IPS-NIHi11 (cell line): ENCODE measurements around the gene ADAMTS13.

ENCODE experiments used
- DNase-seq: peaks from one replicate; pipeline ENCODE4 v3.0.0; 2012; ENCODE audit warnings: mixed read lengths, low spot score

The ADAMTS13 gene

DNA sequence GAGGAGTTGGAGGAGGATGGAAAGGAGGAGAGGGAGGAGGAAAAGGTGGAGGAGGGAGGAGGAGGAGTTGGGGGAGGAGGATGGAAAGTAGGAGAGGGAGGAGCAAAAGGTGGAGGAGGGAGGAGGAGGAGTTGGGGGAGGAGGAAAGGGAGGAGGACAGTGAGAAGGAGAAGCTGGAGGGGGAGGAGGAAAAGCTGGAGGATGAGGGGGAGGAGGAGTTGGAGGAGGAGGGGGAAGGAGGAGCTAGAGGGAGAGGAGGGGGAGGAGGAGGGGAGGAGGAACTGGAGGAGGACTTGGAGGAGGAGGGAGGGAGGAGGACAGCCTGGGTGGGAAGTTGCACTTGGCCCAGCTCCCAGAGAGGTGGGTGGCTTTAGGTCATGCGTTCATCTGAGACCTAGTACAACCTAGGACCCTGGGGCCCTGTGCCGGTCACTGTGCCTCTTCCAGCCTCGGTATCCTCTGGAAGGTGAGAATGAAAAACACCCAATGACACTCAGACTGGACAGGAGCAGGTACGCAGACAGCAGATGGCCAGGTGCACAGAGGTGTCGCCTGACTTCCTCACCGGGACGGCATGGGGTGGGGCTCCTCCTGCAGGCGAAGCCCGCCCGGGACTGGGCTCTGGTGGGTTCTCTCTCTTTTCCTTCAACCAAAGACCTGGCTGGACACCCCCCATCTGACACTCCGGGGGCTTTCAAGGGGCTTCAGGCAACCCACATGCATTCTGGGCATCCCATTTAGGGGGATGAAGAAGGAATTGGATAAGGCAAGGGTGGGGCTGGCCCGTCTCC, 68.9 kb downstream of the ADAMTS13 start:
- no peak for DNase-seq

DNA sequence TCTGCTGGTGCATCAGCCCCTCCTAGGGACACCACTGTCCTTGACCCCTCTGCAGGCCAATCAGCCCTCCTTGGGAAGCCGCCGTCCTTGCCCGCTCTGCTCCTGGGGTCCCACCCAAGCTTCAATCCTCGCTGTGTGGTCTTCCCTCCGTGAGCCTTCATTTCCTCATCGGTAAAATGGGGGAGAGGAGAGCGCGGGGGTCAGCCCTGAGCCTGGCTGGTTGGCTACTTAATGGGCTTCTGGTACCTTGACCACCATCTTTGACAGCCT, 69.4 kb downstream of the ADAMTS13 start:
- DNase-seq = no peak

DNA sequence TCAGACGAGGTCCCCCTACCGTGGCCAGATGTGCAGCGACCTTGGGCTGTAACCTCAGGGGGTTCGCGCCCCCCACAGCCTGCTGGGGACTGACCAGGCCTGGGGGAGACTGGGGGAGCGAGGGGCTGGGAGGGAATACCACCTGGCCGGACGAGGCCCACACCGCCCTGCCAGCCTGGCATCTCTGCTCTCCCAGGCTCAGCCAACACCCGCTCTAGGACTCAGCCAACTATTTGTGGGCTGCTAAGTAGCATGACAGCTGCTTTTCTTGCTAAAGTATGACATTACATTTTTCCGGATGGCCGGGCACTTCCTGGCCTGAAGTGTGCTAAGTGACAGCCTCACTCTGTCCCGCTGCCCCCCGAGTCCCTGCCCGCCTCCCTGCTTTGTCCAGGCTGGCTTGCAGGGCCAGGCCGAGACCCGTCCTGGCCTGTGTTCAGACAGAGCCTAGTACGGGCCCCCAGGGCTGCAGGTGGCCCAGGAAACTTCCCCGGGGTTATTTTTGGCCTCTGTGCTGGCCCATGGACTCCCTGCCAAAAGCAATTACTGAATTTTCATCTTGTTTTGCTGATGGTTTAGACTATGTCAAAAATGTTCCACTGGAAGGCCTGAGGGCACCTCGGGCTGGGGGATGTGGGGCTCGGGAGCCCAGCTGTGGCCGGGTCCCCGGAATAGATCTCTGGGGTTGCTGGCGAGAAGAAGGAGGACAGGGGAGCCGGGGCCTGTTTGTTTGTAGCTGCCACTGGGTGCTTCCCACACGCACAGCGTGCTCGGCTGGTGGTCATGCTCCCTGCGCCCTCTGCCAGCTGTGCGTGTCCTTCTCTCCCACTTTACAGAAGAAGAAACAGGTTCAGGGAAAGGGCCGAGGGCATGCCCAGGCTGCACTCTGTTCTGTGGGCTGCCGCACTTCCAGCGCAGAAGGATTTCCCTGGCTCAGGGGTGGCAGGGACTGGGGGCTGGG, 70.2 kb downstream of the ADAMTS13 start:
- no peak for DNase-seq

DNA sequence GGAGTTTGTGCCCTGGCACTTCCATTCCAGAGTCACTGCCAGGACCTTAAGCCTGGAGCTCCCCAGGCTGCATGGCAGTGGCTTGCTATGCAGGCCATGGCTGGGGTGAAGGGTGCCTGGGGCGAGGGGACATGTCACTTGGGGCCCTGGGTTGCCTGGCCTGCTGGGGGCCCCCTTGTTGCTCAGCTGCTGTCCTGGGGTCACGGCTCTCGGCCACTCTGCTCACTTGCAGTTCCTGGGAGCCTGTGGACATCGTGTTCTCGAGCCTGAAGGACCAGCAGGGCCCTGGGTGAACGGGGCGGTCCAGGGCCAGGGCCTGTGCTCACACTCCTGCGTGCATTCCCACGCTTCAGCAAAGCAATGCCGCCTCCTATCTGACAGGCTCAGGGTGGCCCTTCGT, 71.3 kb downstream of the ADAMTS13 start:
- no peak for DNase-seq

DNA sequence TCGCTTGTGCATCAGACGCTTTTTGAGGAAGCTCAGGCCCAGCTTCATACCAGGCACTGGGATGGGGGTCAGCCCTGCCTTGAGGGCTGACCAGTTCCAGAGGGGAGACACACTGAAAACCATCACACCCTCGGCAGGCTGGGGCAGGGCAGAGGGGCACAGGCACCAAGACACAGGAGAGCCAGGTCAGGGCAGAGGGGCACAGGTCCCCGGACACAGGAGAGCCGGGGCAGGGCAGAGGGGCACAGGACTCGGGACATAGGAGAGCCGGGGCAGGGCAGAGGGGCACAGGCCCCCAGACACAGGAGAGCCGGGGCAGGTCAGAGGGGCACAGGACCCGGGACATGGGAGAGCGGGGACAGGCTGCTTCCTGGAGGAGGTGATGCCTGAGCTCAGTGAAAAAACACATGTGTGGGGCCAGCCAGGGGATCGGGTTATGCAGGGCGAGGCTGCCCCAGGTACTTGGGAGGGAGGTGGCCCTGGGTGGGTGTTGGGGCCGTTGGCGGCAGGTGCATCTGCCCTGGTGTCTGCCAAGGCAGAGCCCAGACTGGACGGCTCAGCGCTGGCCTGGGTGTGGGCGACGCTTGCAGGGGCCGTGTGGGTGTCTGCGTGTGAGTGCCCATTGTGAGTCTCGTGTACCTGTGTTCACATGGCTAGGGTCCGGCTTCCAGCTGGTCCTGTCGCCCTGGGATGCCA, 71.8 kb downstream of the ADAMTS13 start:
- no peak for DNase-seq

DNA sequence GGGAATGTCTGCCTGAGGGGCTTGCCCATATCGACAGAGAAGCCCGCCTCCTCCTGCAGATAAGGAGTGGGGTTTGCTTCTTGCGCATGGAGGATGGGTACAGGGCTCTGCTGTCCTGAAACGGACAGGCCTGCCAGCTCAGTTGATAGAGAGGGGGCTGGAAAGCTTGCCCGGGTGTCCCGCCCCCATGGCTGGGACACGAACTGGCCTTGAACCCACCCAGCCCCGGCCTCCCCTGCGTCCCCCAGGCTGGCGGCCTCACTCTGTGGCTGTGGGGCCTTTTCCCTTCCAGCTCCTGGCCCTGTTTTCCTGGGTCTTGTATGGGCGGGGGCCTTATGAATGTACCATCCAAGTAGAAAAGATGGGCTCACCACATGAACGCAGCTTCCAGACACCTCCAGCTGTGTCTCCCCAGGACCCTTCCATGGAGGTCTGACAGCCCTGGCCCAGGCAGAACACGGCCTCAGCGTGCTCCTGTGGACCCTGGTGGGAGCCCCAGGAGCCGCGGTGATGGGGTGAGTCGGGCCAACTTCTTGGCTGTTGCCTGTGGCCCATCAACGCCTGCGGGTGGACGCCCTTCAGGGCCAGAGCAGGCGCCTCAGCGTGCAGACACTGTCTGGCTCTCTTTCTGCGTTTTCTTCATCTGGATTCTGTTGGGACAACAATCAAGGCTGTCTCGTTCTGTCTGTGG, 72.6 kb downstream of the ADAMTS13 start:
- no peak for DNase-seq

DNA sequence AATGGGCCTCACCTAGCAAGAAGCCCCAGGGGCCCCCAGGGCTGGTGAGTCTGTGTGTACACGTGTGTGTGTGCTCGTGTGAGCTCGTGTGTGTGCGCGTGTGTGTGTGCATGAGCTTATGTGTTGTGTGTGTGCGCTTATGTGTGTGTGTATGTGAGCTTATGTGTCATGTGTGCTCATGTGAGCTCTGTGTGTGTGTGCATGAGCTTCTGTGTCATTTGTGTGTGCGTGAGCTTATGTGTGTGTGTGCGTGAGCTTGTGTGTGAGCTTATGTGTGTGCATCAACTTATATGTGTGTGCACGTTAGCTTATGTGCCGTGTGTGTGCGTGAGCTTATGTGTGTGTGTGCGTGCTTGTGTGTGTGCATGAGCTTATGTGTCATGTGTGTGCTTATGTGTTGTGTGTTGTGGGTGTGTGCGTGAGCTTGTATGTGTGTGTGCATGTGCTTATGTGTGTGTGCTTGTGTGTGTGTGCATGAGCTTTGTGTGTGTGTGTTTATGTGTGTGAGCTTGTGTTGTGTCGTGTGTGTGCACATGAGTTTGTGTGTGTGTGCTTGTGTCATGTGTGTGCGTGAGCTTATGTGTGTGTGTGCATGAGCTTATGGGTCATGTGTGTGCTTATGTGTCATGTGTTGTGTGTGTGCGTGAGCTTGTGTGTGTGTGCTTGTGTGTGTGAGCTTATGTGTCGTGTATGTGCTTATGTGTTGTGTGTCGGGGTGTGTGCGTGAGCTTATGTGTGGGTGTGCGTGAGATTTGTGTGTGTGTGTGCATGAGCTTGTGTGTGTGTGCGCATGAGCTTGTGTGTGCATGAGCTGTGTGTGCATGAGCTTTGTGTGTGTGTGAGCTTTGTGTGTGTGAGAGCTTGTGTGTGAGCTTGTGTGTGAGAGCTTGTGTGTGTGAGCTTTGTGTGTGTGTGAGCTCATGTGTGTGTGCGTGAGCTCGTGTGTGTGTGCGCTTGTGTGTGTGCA, 73.4 kb downstream of the ADAMTS13 start:
- DNase-seq = no peak

DNA sequence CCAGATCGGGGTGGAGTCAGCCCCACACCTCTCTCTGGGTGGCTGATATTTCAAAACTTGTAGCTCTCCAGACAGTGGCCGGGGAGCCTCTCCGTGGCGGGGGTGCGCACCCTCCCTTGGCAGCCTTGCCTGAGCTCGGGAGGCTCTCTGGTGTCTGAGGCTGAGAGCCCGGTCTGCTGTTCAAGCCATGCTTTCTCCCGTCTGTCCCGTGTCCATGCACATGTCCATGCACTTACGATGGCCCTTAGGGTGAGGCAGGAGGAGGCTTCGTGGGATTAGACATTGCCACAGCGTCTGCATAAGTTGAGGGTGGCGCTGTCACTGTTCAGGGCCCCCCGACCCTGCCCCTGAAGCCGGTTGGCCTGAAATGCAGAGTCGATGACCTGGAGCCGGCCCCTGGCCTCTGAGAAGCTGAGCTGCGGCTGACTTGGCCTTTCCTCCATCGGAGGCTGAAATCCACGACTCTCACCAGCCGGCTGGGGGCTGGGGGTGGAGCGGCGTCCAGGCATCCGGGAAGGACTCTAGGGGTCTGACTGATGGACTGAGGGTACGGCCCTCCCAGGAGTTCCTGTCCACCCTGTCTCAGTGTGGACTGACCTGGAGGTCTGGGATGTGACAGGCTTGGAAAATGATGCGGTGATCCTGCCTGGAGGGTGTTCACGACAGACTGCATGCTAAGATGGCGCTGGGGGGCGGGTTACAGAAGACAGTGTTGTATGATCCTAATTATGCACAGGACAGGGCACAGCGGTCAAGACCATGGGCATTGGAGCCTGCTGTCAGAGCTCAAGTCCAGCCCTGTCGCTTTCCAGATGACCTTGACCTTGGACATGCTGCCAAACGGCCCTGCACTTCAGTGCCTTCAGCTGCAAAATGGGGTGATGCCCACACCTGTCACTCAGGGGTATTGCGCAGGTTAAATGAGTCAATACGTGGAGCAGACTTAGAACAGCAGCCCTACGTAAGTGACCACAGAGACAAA, 75.0 kb downstream of the ADAMTS13 start:
- no peak for DNase-seq

DNA sequence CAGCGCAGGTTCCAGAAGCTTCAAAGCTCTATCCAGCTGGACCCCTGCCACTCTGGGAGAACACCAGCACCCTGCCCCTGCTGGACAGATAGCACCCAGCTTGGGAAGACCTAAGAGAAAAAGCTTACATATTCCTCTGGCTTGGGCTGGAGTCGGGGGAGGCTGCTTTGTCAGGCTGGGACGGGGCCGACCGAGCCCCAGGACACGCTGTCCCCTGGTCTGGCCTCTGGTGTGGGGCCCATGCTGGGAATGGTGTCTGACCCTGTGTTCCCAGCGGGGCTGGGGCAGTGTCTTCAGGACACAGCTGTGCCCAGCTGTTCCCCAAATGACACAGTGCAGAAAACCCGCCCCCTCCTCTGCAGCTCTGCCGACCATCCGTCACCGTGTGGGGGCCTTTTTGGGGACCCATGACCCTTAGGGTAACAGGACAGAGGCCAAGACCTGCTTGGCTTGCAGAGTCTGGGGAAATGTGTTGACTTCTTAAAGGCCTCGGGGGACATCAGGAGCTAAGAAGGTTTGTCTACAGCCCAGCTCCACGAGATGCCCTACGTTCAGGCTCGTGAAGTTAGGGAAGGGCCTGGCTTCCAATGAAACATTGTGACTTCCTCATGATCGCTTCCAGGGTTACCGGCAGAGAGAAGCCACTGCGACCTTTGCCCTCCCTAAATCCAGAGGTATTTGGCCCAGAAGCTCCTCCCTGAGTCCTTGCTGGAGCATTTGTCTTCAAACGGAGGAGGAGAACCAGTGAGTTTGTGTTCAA, 77.1 kb downstream of the ADAMTS13 start:
- DNase-seq = no peak

DNA sequence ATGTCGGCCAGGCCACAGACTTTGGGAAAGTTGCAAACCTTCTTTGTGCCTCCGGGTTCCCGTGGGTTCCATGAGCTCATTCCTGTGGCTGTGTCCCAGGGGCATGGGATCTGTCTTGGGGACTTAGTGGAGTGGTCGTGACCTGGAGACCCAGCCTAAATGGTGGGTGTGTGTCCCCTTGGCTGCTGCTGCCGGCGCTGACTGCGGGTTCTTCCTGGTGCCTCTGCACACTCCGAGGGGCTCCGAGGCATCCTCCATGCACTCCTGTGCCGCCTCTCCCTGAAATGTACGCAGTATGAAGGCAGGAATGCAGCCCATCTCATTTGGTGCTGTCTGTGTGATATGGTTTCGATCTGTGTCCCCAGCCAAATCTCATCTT, 77.7 kb downstream of the ADAMTS13 start:
- DNase-seq = no peak

DNA sequence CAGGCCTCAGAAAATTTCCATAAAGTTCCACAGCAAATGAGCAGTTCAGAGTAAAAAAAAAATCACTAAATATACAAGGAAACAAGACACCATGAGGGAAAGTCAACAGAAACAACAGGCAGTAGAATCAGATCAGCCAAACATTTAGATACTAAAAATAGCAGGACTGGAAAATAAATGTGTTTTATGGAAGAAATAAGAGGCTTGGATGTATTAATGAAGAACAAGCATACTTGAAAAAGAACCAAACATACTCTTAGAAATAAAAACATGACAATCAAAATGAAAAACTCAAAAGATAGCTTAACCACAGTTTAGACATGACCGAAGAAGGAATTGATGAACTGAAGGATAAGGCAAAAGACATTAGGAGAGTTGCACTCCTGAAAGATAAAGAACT, 79.9 kb downstream of the ADAMTS13 start:
- no peak for DNase-seq

DNA sequence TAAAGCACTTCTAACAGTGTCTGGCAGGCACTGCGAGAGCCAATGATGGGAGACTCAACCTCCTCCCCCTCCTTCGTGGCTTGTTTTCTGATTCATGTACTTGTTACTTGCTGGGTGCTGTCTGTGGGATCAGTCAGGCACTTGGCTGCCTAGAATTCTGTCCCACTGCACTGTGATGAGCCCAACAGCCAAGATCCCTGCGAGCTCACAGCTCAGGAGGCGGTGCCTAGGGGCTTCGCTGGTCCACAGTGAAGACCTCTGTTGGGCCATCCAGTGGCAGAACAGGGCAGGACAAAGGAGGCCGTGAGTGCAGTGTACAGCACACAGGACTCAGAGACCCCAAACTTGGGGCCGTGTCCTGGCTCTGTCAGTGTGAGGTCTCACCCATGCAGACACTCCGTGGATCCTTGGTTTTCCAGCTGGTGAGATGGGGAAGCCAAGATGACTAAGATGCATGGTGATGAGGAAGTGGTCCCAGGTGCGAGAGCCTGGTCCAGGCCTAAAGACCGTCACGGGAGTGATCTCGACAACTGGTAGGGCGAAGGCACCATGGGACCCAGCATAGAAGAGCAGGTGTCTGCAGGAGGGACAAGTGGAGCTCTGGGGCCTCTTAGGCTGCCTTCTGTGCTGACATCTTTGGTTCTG, 83.1 kb downstream of the ADAMTS13 start:
- DNase-seq = no peak

DNA sequence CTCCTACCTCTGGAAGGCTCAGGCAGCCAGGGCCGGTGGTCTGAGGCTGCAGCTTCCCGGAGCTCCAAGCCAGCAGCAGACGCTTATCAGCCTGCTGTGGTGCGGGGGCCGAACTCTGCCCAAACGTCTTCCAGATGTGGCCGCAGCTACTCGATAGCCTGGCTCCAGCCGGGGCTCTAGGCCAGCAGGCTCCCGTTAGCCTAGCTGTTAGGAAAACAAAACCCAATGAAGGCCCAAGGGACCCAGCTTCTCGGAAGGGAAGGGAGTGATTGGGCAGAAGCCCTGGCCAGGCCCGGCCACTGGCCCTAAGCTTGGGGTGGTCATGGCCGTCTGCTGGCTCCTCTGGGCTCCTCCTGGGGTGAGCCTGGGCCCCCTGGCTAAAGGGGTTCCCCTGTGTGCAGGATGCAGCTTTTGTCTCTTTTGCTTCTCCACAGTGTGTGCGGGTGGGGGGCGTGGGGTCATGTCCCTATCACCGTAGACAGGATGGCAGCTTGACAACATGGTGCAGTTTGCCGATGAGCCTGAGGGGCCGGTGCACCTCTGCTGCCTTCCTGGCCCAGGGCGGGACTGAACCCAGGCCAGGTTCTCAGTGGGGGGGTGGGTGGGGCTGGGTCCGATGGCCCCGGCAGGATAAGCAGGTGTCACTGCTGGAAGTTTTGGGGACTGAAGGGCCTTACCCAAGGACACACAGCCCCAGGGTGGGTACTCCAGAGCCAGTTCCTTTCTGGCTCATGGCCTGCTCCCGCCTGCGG, 83.9 kb downstream of the ADAMTS13 start:
- no peak for DNase-seq

DNA sequence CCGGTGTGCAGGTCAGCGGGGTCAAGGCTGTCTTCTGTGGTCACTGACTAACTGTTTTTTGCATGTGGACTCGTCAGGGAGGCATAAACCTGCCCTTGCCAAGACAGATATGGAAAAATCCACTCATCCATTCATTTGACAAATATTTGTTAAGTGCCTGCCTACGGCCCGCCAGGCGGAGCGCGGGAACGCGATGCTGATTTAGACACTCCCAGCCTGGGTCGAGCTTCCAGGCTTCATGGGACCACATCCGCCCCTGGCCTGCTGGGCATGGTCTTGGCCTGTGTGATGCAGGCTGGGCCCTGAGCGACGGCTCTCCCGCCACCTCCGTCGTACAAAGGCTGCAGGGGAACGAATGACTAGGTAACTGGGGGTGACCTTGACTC, 84.5 kb downstream of the ADAMTS13 start:
- no peak for DNase-seq

DNA sequence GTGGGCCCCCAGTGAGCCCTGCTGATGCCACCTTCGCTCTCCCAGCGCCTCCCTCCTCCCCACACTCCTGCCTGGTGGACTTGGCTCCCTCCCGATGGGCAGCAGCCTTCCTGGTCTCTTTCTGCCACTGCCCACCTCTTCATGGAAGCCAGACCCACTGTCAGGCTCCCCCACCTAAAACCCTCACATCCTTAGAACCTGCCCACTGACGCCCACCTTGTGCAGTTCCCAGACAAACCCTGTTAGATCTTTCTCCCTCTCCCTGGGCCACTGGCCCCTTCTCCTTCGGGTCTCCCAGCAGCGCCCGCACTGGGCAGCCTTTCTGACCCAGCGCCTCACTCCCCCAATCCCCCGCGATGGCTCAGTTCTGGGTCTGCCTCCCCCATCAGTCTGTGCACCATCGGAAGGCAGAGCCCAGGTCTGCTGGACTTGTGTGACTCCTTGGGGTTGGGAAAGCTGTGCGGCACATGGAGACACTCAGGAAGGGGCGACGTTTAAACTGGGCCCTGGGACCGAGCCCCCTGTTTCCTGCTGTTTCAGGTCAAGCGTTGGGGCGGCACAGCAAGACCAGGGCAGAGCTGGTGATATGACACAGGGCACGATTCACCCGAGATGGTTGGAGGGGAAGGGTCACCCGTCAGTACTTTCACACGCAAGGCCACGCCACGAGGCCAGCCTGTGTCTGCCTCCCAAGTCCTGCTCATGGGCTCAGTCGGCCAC, 85.2 kb downstream of the ADAMTS13 start:
- DNase-seq = no peak

DNA sequence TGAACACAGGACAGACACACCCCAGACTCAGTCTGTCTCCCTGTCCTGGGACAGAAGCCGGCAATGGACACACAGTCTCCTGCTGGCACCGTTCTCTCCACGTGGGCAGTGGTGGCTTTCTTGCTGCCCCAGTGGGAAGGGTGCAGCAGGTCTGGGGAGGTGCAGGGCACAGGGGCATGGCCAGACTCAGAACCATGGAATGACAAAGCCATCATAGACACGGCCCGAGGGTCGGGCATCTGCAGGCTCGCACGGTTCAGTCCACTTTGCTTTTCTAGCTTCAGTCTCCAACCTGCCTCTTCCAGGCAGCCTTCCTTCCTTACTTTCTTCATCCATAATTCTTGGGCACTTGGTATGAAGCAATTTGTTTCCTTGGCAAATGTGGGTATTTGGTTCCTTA, 85.9 kb downstream of the ADAMTS13 start:
- no peak for DNase-seq
